Caki2 (cell line): ENCODE data around the gene DDX56. TPM values are rescaled to one million over a fixed set of nuclear protein-coding genes. Genes with fewer than 3 reads are reported as not detected.

Source experiments
- DNase-seq: peaks from one replicate; pipeline ENCODE4 v3.0.0-alpha.2; 2015; ENCODE audit warnings: low read depth
- in situ Hi-C: cut with HindIII; loops from 2 replicates; pipeline ENCODE4 v1.10.0; 2016; ENCODE audit warnings: low sequenced_read_pairs, low pct_unique_long_range_greater_than_20kb, mixed read lengths
- total RNA-seq: library from RNA; depleted of rRNA; stranded (reverse); fragments of >200 nt; shearing (Covaris generic); gene quantifications from 2 replicates; pipeline ENCODE4 v1.2.3, GENCODE V29; 2014; ENCODE audit warnings: low replicate concordance; rRNA removed

Gene DDX56
- 131 and 153 TPM in 2 replicates for total RNA-seq

- in situ Hi-C loops = no loop called here
Observed at GRCh38 chr7:44573464-44574286, at the start of gene DDX56. DDX56 (minus strand) TSS chr7:44573908; CDS start chr7:44573895, 13 bp downstream.

GRCh38 chr7:44622342-44623151 is 48.8 kb upstream of the DDX56 start:
- DNase-seq = no peak
- in situ Hi-C loops = no loop called here

More at GRCh38 chr7:44573464-44574286, at the start of gene DDX56:
- peak; percentile 88 for DNase-seq

- DNase-seq = no peak
- in situ Hi-C loops = no loop called here
Observed at GRCh38 chr7:44621750-44622103, 48.0 kb upstream of the DDX56 start.

GRCh38 chr7:44621034-44621749 is 47.5 kb upstream of the DDX56 start:
- DNase-seq = no peak
- in situ Hi-C loops = no loop called here

GRCh38 chr7:44618753-44619152 is 45.0 kb upstream of the DDX56 start:
- in situ Hi-C loops = no loop called here
- DNase-seq = peak; percentile 65

GRCh38 chr7:44618045-44618444 is 44.3 kb upstream of the DDX56 start:
- in situ Hi-C loops = no loop called here

GRCh38 chr7:44617225-44617890 is 43.6 kb upstream of the DDX56 start:
- DNase-seq = no peak
- in situ Hi-C loops = no loop called here

More at GRCh38 chr7:44618045-44618444, 44.3 kb upstream of the DDX56 start:
- no peak for DNase-seq

- DNase-seq = no peak
- in situ Hi-C loops = no loop called here
Observed at GRCh38 chr7:44616545-44616944, 42.8 kb upstream of the DDX56 start.

GRCh38 chr7:44615793-44616192 is 42.1 kb upstream of the DDX56 start:
- DNase-seq = no peak
- in situ Hi-C loops = no loop called here

GRCh38 chr7:44615149-44615611 is 41.5 kb upstream of the DDX56 start:
- in situ Hi-C loops = no loop called here
- peak; percentile 40 for DNase-seq

- in situ Hi-C loops = no loop called here
- DNase-seq = no peak
Observed at GRCh38 chr7:44609829-44610228, 36.1 kb upstream of the DDX56 start.

GRCh38 chr7:44608916-44609648 is 35.4 kb upstream of the DDX56 start:
- in situ Hi-C loops = no loop called here
- DNase-seq = no peak

- in situ Hi-C loops = no loop called here
- no peak for DNase-seq
Observed at GRCh38 chr7:44607141-44608068, 33.7 kb upstream of the DDX56 start.

- in situ Hi-C loops = no loop called here
- DNase-seq = peak; percentile 98
Observed at GRCh38 chr7:44606341-44607140, 32.8 kb upstream of the DDX56 start, which contains the start of gene OGDH. OGDH (plus strand) TSS chr7:44606627; CDS start chr7:44624344, 17,717 bp downstream.

GRCh38 chr7:44604941-44605340 is 31.2 kb upstream of the DDX56 start:
- DNase-seq = no peak
- in situ Hi-C loops = no loop called here

- in situ Hi-C loops = no loop called here
- DNase-seq = no peak
Observed at GRCh38 chr7:44603193-44603592, 29.5 kb upstream of the DDX56 start.
